ENCODE data around the gene PDE5A. TPM values are rescaled to one million over a fixed set of nuclear protein-coding genes. Genes with fewer than 3 reads are reported as not detected.

Gene PDE5A
- polyA plus RNA-seq, 2 of the 4 experiments (the other 2 are of a cell fraction), result 0.27 to 1.0 TPM

DNA sequence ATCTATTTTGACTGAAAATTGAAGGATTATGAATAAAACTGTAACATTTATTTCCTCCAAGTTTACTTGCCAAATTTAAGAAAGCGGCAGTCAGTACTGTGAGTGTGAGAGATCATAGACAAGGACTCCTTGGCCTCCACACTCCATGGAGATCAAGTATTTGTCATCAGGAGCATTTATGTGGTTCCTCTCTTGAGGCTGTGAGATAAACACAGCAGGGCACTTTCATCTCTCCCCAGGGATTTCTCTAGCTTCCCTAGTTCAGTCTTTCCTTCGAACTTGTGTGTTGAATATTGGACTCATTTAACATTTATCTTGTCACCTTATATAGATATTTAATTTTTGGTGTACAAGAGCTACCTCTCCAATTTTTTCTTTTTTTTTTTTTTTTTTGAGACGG lies 40.8 kb downstream of the PDE5A start:
- WGBS (ENCODE audit: missing lambda C conversion rate), result 57% methylated on average over 3 of the region's 3 CpGs
- FAIRE-seq (no peak), DNase-seq (ENCODE audit: low read depth in 1 of 2, low spot score in 1 of 2) (no peak), ATAC-seq (no peak)
- Histone ChIP-seq H3K27ac (no peak overlapping the region), H3K4me3 (no peak overlapping the region), H3K9me3 (no peaks in the 10 kb centered on the region), H3K4me2 (no peak overlapping the region), H3K4me1 (no peaks in the 10 kb centered on the region)
- ChIA-PET POLR2A (no interaction called here), CTCF (interaction anchor here (0.7 kb wide), 1 partner anchor 601 kb away, joined by 3 read pairs; no protein-coding TSS in a partner anchor)
- TF ChIP-seq RAD21 (conservative IDR thresholded peaks at IDR 0.05 in 1 of 2, IDR thresholded peaks at IDR 0.05 in 1 of 2) (no peak), POLR2A (IDR thresholded peaks at IDR 0.05; ENCODE audit: low read length) (no peak), ZFP36 (IDR thresholded peaks at IDR 0.05; ENCODE audit: borderline replicate concordance, partially characterized antibody) (no peak), NR3C1 (IDR thresholded peaks at IDR 0.05) (no peak)

DNA sequence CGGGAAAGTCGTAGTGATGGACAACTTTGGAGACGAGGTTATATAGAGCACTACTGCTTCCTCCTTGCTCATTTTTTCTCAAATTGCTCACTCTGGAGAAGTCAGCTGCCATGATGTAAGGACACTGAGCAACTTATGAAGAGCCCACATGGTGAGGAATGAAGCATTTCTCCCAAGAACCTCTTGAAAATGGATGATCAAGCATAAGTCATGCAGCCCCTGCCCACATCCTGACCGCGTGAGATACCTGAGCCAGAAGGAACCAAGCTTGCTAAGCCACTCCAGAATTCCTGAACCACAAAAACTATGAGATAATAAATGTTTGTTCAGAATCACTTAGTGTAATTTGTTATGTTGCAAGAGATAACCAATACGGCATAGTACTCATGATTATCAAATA lies 42.8 kb downstream of the PDE5A start:
- ATAC-seq (no peak), FAIRE-seq (no peak)

DNA sequence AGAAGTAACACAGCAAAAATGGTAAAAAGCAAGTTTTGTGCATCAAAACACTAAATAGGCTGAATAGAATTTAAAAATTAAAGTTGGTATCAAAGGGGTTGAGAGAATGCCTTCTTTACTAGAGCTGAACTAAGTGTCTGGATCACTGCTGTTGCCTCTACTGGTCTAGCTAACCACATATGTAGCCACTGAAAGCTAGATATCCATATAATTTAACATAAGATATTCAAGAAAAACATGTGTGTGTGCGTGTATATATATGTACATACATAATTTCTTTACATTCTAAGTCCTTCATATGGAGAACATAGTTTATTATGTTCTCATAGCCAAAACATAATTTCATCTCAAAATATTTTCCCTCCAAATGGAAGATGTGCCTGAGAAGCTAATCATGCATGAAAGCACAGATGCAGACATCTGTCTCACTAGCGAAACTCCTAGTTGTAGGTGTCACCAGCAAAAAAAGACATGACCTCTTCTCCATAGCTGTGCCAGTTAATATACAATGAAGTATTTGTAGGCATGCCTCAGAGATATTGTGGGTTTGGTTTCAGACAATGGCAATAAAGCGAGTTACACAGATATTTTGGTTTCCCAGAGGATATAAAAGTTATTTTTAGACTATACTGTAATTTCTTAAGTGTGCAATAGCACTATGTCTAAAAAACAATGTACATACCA lies 47.3 kb downstream of the PDE5A start:
- FAIRE-seq (no peak), DNase-seq (ENCODE audit: low read depth in 1 of 2, low spot score in 1 of 2) (no peak), ATAC-seq (no peak)
- POLR2A ChIA-PET, result no interaction called here
- H3K4me2 ChIP-seq, result no peak overlapping the region
- H3K4me3 ChIP-seq, result no peak overlapping the region
- H3K9me3 ChIP-seq, result no peaks in the 10 kb centered on the region
- H3K4me1 ChIP-seq, result no peaks in the 10 kb centered on the region
- CTCF ChIA-PET, result no interaction called here
- H3K27ac ChIP-seq, result no peak overlapping the region
- 72% methylated on average over 3 of the region's 3 CpGs for WGBS (ENCODE audit: missing lambda C conversion rate)
- TF ChIP-seq PHF8 (IDR thresholded peaks at IDR 0.05; ENCODE audit: borderline replicate concordance, low read depth) (no peak), ESRRA (IDR thresholded peaks at IDR 0.05; ENCODE audit: borderline replicate concordance, low read length) (no peak), CBX2 (IDR thresholded peaks at IDR 0.05; ENCODE audit: borderline replicate concordance, low read depth) (no peak), ZFP36 (IDR thresholded peaks at IDR 0.05; ENCODE audit: borderline replicate concordance, partially characterized antibody) (no peak), ZSCAN20 (CRISPR knock-in tag; IDR thresholded peaks at IDR 0.05) (no peak), CTCF (IDR thresholded peaks at IDR 0.05) (no peak), HMGXB4 (CRISPR knock-in tag; IDR thresholded peaks at IDR 0.05; ENCODE audit: borderline replicate concordance) (no peak), RNF2 (IDR thresholded peaks at IDR 0.05; ENCODE audit: borderline replicate concordance, low read depth) (no peak)

More for the DNA sequence above, 42.8 kb downstream of the PDE5A start:
- Histone ChIP-seq H3K4me3 (no peak overlapping the region), H3K4me2 (no peak overlapping the region), H3K4me1 (no peaks in the 10 kb centered on the region), H3K27ac (no peak overlapping the region), H3K9me3 (no peaks in the 10 kb centered on the region)
- ChIA-PET CTCF (no interaction called here), POLR2A (no interaction called here)
- TF ChIP-seq, protein P1, sequence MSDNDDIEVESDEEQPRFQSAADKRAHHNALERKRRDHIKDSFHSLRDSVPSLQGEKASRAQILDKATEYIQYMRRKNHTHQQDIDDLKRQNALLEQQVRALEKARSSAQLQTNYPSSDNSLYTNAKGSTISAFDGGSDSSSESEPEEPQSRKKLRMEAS (IDR thresholded peaks at IDR 0.05), result no peak
- TF ChIP-seq CBX8 (IDR thresholded peaks at IDR 0.05) (no peak), POLR2A (IDR thresholded peaks at IDR 0.05; ENCODE audit: low read length) (no peak), FOSL2 (IDR thresholded peaks at IDR 0.05) (no peak), FOSL2 (CRISPR knock-in tag; IDR thresholded peaks at IDR 0.05) (no peak)
- TF ChIP-seq, protein P2, sequence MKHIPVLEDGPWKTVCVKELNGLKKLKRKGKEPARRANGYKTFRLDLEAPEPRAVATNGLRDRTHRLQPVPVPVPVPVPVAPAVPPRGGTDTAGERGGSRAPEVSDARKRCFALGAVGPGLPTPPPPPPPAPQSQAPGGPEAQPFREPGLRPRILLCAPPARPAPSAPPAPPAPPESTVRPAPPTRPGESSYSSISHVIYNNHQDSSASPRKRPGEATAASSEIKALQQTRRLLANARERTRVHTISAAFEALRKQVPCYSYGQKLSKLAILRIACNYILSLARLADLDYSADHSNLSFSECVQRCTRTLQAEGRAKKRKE (CRISPR knock-in tag; IDR thresholded peaks at IDR 0.05; ENCODE audit: low read depth), result no peak
- 79% methylated on average over 6 of the region's 6 CpGs for WGBS (ENCODE audit: missing lambda C conversion rate)
- no peak for DNase-seq (ENCODE audit: low read depth in 1 of 2, low spot score in 1 of 2)

All from A549 (cell line).